ENCODE measurements around the gene RAB1A.

DNA sequence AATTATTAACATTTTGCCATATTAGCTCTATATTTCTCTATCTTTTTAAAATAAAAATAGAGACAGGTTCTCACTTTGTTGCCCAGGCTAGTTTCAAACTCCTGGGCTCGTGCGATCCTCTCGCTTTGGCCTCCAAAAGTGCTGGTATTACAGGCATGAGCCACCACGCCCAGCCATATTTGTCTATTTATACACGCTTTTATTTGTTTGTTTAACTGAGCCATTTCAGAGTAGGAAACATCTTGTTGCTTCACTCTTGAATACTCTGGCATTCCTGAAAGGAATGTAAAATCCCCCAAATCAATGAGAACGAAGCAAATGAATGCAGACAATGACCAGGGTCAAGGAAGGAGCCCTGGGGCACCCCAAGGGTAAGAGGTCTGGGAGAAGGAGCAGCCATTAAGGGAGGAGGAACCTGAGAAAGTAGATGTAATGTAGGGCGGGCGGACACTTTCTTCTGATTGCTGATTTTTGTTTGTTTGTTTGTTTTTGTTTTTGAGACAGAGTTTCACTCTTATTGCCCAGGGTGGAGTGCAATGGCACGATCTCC is 31.7 kb upstream of the RAB1A start:
- TF ChIP-seq NFIC (IDR thresholded peaks at IDR 0.05) (no peak), RAD21 (IDR thresholded peaks at IDR 0.05; ENCODE audit: low read depth) (no peak), YY1 (IDR thresholded peaks at IDR 0.05; ENCODE audit: low read depth) (no peak), EP300 (IDR thresholded peaks at IDR 0.05; ENCODE audit: borderline replicate concordance) (no peak), TAF1 (IDR thresholded peaks at IDR 0.05; ENCODE audit: low read depth) (no peak)
- TF ChIP-seq, protein P1, sequence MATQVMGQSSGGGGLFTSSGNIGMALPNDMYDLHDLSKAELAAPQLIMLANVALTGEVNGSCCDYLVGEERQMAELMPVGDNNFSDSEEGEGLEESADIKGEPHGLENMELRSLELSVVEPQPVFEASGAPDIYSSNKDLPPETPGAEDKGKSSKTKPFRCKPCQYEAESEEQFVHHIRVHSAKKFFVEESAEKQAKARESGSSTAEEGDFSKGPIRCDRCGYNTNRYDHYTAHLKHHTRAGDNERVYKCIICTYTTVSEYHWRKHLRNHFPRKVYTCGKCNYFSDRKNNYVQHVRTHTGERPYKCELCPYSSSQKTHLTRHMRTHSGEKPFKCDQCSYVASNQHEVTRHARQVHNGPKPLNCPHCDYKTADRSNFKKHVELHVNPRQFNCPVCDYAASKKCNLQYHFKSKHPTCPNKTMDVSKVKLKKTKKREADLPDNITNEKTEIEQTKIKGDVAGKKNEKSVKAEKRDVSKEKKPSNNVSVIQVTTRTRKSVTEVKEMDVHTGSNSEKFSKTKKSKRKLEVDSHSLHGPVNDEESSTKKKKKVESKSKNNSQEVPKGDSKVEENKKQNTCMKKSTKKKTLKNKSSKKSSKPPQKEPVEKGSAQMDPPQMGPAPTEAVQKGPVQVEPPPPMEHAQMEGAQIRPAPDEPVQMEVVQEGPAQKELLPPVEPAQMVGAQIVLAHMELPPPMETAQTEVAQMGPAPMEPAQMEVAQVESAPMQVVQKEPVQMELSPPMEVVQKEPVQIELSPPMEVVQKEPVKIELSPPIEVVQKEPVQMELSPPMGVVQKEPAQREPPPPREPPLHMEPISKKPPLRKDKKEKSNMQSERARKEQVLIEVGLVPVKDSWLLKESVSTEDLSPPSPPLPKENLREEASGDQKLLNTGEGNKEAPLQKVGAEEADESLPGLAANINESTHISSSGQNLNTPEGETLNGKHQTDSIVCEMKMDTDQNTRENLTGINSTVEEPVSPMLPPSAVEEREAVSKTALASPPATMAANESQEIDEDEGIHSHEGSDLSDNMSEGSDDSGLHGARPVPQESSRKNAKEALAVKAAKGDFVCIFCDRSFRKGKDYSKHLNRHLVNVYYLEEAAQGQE (IDR thresholded peaks at IDR 0.05; ENCODE audit: low read depth), result no peak
- TF ChIP-seq, protein P2, sequence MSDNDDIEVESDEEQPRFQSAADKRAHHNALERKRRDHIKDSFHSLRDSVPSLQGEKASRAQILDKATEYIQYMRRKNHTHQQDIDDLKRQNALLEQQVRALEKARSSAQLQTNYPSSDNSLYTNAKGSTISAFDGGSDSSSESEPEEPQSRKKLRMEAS (IDR thresholded peaks at IDR 0.05), result no peak
- TF ChIP-seq, protein P3, sequence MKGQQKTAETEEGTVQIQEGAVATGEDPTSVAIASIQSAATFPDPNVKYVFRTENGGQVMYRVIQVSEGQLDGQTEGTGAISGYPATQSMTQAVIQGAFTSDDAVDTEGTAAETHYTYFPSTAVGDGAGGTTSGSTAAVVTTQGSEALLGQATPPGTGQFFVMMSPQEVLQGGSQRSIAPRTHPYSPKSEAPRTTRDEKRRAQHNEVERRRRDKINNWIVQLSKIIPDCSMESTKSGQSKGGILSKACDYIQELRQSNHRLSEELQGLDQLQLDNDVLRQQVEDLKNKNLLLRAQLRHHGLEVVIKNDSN (IDR thresholded peaks at IDR 0.05), result no peak

Data from Ishikawa (cell line).